Skin of body (tissue), 2 donors: Measurements from ENCODE around the gene CYP1A1. TPM values are rescaled to one million over a fixed set of nuclear protein-coding genes. Genes with fewer than 3 reads are reported as not detected.
A peak's percentile ranks its signal among the peaks of the same experiment; 100 is the strongest.
"Not testable (repeated sequence)": the region's sequence is repeated elsewhere in the genome, so short reads cannot be mapped to it uniquely, and the experiment has no call there.

Source experiments
- DNase-seq: peaks from one replicate; lab custom pipeline; 2025; lab: John Stamatoyannopoulos, UW
- total RNA-seq: library from RNA; depleted of rRNA; stranded (reverse); fragments of >200 nt; gene quantifications from one replicate; pipeline ENCODE4 v1.2.3, GENCODE V29; 2014

CYP1A1 gene
- 0.69 TPM for total RNA-seq

GRCh38 chr15:74725225-74725774 lies at the start of gene CYP1A1:
Gene CYP1A1, minus strand, starts transcription at chr15:74725528. Its CDS starts 2,431 bp downstream, at chr15:74723097.
- DNase-seq = no peak

GRCh38 chr15:74773731-74774252 lies 48.5 kb upstream of the CYP1A1 start:
- no peak for DNase-seq

DNA sequence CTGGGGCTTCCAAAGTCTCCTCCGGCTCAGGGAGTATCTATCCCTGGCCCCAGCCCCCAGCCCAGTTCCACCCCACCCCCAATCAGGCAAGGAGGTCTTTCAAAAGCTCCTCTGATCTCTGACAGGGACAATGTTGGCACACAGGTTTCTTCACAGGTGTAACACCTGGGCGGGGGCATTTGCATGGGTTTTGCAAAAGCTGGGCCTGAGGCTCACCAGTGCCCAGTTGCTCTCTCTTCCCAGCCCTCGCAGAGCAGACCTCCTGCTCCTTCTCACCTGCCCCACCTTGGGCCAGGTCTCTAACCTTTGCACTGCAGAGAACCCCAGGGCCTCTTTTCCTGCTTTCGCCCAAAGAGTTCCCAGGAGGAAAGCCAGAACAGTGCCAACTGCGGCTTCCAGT lies 48.0 kb upstream of the CYP1A1 start:
- no peak for DNase-seq

DNA sequence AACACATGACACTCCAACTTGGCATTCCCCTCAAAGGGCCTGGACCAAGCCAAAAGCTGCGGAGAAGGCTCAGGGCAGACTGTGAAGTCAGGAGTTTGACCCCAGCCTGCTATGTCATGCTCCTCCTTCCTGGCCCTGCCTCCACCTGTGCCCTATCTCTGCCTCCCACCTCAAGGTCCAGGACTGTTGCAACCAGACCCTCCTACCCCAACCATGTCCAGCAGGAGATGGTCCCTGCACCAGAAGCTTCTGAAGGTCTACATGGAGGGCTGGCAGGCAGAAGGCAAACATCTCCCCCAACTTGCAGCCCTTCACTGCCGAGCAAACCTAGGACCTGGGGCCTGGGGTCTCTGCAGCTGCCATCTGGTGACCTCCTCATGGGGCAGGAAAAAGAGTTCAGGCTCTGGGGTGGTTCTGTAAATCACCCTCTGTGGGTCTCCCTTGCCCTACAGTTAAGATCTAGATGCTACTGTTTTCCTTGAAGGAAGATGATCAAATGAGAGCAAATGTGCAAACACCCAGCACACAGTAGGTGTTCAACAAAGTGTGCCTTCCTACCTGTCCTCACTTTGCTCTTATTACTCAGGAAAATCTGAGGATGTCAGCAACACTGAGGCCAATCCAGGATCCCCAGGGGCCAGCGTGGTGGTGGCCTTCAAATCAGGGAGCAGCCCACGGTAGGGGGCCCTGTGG lies 45.0 kb upstream of the CYP1A1 start:
- DNase-seq = no peak

GRCh38 chr15:74769463-74770025 lies 44.2 kb upstream of the CYP1A1 start:
- DNase-seq = no peak

GRCh38 chr15:74768771-74769342 lies 43.5 kb upstream of the CYP1A1 start:
- DNase-seq = peak; percentile 19

DNA sequence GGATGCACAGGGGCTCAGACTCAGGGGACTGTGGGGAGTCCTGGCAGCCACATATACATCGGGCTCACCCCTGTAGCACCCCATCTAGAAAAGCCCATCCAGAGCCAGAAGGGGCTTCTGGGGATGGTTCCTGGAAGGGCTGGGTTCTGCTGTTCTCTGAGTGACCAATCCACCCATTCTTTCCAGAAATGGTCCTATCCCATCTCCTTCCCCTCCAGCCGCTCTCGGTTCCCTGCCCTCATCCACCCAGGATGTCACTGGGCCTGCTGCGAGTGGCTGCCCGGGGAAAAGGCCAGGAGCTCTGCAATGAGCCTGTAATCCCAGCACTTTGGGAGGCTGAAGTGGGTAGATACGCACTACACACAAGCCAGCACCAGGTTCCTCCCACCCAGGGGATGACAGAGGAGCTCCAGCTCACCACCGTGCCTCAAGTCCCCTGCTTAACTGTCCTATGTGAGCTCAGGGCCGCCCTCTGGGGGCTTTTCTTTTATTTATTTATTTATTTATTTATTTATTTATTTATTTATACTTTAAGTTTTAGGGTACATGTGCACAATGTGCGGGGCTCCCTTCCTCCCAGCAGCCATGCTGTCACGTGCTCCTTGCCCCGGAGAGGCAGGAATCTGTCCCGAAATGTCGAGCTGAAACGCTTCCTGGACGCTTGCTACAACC lies 42.9 kb upstream of the CYP1A1 start:
- no peak for DNase-seq

DNA sequence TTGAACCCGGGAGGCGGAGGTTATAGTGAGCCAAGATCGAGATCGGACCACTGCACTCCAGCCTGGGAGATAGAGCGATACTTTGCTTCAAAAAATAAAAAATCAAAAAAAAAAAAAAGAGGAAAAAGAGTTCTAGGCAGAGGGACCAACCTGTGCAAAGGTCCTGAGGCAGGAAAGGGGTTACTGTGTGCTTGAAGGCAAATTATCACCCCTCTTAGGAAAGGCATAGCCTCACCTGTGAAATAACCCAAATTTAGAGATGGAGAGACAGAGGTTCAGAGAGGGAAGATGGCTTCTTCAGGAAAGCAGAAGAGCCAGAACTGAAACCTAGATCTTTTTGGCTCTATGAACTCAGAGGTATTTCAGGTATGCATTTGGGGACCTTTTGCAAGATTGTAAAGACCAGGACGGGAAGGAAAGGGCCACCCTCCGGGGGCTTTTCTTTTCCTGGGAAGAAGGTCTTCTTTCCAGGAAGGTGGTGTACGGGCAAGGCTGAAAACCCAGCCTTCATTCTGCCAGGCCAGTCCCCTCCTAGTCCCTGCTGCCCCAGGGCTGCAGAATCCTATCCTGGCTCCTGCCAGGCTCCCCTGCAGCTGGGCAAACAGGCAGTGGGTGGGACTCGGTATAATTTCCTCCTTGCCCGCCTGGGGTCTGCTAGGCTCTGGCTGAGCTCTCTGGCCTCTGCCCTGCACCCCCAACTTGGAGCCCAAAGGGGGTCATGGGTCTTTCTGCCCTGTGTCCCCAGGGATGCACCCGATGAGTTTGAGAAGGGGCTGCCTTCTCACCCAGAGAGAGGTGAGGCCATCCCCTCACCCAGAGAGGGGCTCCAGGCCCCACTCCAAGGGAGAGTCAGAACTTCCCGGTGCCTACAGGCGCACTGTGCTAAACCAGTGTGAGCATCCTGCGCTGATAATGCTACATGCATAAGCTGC lies 42.1 kb upstream of the CYP1A1 start:
- no peak for DNase-seq

- no peak for DNase-seq
These were observed 38.1 kb upstream of the CYP1A1 start for GRCh38 chr15:74763416-74763815.

DNA sequence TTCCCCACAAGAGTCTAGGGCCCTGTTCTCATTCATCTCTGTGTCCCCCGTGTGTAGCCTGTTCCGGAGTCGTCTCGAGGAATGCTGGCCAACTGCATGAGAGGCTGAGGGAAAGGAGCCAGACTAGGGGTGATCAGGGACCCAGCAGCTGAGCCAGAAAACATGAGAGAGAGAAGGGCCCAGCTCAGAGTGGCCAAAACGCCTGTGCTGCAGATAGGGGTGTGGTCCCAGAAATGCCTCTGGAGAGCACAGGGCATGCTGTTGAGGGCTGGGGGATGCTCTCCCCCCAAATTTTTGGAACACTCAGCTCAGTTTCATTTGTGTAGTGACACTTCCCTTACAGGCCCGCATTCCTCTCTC lies 37.4 kb upstream of the CYP1A1 start:
- DNase-seq = no peak

- no peak for DNase-seq
These were observed 33.4 kb upstream of the CYP1A1 start for GRCh38 chr15:74758736-74759135.

DNA sequence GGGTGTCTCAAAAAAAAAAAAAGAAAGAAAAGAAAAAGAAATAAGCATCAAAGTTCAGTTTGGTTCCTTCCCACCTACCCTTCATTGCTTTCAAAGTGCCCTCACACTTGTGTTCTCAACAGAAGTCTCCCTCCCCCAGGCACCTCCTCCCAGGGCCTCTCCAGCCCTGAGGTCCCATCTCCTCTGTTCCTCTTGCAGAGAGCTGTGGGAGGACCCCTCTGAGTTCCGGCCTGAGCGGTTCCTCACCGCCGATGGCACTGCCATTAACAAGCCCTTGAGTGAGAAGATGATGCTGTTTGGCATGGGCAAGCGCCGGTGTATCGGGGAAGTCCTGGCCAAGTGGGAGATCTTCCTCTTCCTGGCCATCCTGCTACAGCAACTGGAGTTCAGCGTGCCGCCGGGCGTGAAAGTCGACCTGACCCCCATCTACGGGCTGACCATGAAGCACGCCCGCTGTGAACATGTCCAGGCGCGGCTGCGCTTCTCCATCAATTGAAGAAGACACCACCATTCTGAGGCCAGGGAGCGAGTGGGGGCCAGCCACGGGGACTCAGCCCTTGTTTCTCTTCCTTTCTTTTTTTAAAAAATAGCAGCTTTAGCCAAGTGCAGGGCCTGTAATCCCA lies 29.4 kb upstream of the CYP1A1 start:
- no peak for DNase-seq

DNA sequence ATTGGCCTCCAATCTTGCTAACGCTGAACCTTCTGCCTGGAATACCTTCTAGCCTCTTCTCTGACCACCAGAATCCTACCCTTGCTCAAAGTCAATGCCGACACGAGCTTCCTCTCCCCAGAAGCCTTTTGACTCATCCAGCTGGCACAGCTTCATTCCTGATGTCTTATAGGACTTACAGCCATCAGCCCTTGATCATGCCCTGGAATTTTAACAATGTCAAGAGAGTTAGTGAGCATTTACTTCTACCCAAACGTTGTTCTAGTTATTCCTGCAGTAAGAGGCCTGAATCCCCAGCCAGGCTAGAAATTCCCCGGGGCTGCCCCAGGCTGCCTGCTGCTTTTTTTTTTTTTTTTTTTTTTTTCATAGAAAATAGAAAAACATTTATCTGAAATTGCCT lies 27.2 kb upstream of the CYP1A1 start:
- no peak for DNase-seq

DNA sequence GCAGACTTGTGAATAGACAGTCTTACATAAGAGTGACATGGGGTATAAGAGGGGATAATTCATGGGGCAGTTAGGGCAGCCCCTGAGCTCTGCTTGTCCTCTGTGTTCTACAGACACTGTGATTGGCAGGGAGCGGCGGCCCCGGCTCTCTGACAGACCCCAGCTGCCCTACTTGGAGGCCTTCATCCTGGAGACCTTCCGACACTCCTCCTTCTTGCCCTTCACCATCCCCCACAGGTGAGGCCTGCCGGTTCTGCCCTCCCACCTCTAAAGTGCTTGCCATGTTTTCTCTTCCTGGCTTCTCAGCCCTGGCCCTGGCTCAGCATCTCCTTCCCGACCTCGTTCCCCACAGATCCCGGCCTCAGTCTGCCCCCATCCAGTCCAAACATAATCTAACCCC lies 26.7 kb upstream of the CYP1A1 start:
- DNase-seq = no peak

DNA sequence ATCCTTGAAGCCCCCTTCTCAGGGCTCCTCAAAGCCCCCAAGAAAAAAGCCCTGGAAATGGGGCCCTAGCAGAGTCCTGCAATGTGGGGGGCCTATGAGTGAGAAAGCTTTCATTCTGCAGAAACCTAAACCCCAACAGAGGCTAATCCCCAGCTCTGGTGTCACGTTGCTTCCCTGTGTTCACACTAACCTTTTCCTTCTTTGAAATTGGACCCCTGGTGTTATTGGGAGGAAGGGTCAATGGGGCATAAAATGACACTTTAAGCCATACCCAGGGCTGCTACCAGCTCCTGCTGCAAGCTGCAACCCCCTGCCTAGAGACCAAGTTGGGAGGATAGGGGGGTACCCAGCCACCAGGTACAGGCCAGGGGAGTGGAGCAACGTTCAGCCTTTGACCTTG lies 25.4 kb upstream of the CYP1A1 start:
- no peak for DNase-seq

DNA sequence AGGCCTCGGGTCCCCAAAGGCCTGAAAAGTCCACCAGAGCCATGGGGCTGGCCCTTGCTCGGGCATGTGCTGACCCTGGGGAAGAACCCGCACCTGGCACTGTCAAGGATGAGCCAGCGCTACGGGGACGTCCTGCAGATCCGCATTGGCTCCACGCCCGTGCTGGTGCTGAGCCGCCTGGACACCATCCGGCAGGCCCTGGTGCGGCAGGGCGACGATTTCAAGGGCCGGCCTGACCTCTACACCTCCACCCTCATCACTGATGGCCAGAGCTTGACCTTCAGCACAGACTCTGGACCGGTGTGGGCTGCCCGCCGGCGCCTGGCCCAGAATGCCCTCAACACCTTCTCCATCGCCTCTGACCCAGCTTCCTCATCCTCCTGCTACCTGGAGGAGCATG lies 24.5 kb upstream of the CYP1A1 start:
- no peak for DNase-seq

DNA sequence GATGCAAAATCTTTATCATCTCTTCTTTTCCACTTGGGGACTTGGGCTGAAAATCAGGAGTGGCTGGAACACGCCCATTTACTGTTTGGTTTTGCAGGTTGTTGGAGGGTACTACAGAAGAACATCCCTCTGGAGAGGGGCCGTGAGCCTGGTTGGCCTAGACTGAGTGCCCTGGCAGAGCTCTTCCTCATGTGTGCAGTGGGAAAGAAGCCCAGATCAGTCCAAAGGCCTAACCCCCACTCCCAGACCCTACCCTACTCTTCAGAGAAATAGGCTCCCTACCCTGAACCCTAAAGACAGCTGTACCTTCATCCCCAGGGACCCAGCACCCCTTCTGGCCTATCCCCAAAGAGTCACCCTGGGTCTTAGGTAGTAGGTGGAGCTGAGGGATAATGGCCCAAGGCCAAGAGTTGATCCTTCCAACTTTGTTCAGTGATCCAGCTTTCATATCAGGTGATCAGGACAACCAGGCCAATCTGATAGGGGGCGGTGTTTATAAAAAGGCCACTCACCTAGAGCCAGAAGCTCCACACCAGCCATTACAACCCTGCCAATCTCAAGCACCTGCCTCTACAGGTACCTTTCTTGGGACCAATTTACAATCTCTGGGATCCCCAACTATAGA lies 23.1 kb upstream of the CYP1A1 start, which contains the start of gene CYP1A2:
TSS of gene CYP1A2 (plus strand) at position 524 of the 625 bp plus-strand sequence. CDS start 894 bp downstream, outside the sequence.
- no peak for DNase-seq

- DNase-seq = no peak
These were observed 21.1 kb upstream of the CYP1A1 start for GRCh38 chr15:74746389-74746788.

DNA sequence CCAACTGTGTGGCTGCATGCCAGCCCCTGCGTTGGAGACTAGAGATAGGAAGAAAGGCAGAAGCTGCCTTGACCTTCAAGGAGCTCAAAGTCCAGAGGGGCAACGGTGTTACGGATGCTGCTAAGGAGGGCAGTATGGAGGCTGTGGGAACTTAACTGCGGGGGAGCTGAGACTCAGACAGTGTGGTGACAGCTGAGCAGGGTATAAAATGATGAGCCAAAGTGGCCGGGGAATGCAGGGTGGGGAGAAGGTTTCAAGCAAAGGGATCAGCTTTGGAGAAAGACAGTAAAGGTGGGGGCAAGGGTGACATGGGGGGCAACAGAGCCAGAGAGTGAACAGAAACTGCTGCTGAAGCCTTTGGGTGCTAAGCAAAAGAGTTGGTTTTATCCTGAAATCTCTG lies 17.1 kb upstream of the CYP1A1 start:
- no peak for DNase-seq

- DNase-seq = not testable (repeated sequence)
These were observed 12.9 kb upstream of the CYP1A1 start for GRCh38 chr15:74738239-74738638.
